CD4-positive, alpha-beta T cell treated with Interferon gamma for 1 hour (primary cell): ENCODE results near the gene IGF2R.
A peak's percentile ranks its signal among the peaks of the same experiment; 100 is the strongest.
"Not testable (repeated sequence)": the region's sequence is repeated elsewhere in the genome, so short reads cannot be mapped to it uniquely, and the experiment has no call there.

ENCODE experiments used
- DNase-seq: peaks from one replicate; pipeline ENCODE4 v3.0.0-alpha.2; 2020

The IGF2R gene

GRCh38 chr6:159968295-159969203 is at the start of gene IGF2R:
Gene IGF2R (plus strand): TSS chr6:159969082. CDS start chr6:159969247, 165 bp downstream.
- peak; percentile 93 for DNase-seq

- no peak for DNase-seq
These were observed 49.1 kb upstream of the IGF2R start for GRCh38 chr6:159919800-159920199.

GRCh38 chr6:159924150-159924549 is 44.7 kb upstream of the IGF2R start:
- DNase-seq, result not testable (repeated sequence)

- DNase-seq, result no peak
These were observed 42.2 kb upstream of the IGF2R start for GRCh38 chr6:159926542-159927203.

GRCh38 chr6:159929819-159930218 is 39.1 kb upstream of the IGF2R start:
- peak; percentile 32 for DNase-seq

GRCh38 chr6:159931112-159931511 is 37.8 kb upstream of the IGF2R start:
- DNase-seq, result no peak

GRCh38 chr6:159931846-159932245 is 37.0 kb upstream of the IGF2R start:
- DNase-seq, result no peak

- no peak for DNase-seq
These were observed 35.8 kb upstream of the IGF2R start for GRCh38 chr6:159933077-159933476.

GRCh38 chr6:159934181-159934580 is 34.7 kb upstream of the IGF2R start:
- DNase-seq, result no peak

GRCh38 chr6:159935065-159935464 is 33.8 kb upstream of the IGF2R start:
- DNase-seq, result no peak

- DNase-seq, result no peak
These were observed 33.2 kb upstream of the IGF2R start for GRCh38 chr6:159935633-159936032.

GRCh38 chr6:159939591-159940016 is 29.3 kb upstream of the IGF2R start:
- no peak for DNase-seq

GRCh38 chr6:159941286-159942113 is 27.4 kb upstream of the IGF2R start:
- peak; percentile 25 for DNase-seq

- no peak for DNase-seq
These were observed 25.7 kb upstream of the IGF2R start for GRCh38 chr6:159943101-159943632.

- DNase-seq, result no peak
These were observed 24.8 kb upstream of the IGF2R start for GRCh38 chr6:159943968-159944598.

GRCh38 chr6:159945801-159946392 is 23.0 kb upstream of the IGF2R start:
- DNase-seq, result no peak

GRCh38 chr6:159946912-159947311 is 22.0 kb upstream of the IGF2R start:
- no peak for DNase-seq

GRCh38 chr6:159948199-159948598 is 20.7 kb upstream of the IGF2R start:
- no peak for DNase-seq

- DNase-seq, result no peak
These were observed 17.1 kb upstream of the IGF2R start for GRCh38 chr6:159951772-159952171.

GRCh38 chr6:159952289-159953005 is 16.4 kb upstream of the IGF2R start:
- no peak for DNase-seq

GRCh38 chr6:159953091-159953601 is 15.7 kb upstream of the IGF2R start:
- no peak for DNase-seq
